Endothelial cell of umbilical vein (primary cell): ENCODE measurements around the gene KCNH2.

Experiments
- EZH2 ChIP-seq: IDR thresholded peaks from 2 replicates; pipeline ENCODE4 v1.6.1; 2012; ENCODE audit warnings: borderline replicate concordance, low read depth, mild to moderate bottlenecking, moderate library complexity, low read length, inconsistent platforms; ENCODE audit not compliant: severe bottlenecking
- FOS ChIP-seq: IDR thresholded peaks from 2 replicates; pipeline ENCODE4 v1.6.1; 2011; ENCODE audit warnings: mild to moderate bottlenecking, low read length, moderate library complexity, borderline replicate concordance; ENCODE audit not compliant: insufficient read depth
- GATA2 ChIP-seq: IDR thresholded peaks from 2 replicates; pipeline ENCODE4 v1.7.0; 2011; ENCODE audit warnings: low read depth, mild to moderate bottlenecking, moderate library complexity, mixed read lengths, low read length; ENCODE audit not compliant: insufficient read length, insufficient read depth
- JUN ChIP-seq: IDR thresholded peaks from 2 replicates; pipeline ENCODE4 v1.6.1; 2011; ENCODE audit warnings: borderline replicate concordance, low read depth; ENCODE audit not compliant: insufficient read length, insufficient read depth
- MAX ChIP-seq: IDR thresholded peaks from 2 replicates; pipeline ENCODE4 v1.6.1; 2011; ENCODE audit not compliant: insufficient read depth, insufficient read length
- MYC ChIP-seq: IDR thresholded peaks from one replicate; pipeline ENCODE4 v1.6.1; 2011; ENCODE audit warnings: mild to moderate bottlenecking, low read depth, low read length
- POLR2A ChIP-seq: IDR thresholded peaks from 2 replicates; pipeline ENCODE4 v1.6.1; 2012; ENCODE audit warnings: low read depth, mild to moderate bottlenecking, control low read depth, low read length
- POLR2AphosphoS5 ChIP-seq: IDR thresholded peaks from 2 replicates; pipeline ENCODE4 v1.6.1; 2012; ENCODE audit warnings: low read depth, mild to moderate bottlenecking, control low read depth, low read length, moderate library complexity; ENCODE audit not compliant: insufficient read depth
- TF ChIP-seq, protein P1 (sequence below), 2 donors: IDR thresholded peaks; 1 replicate in 1 of 2; 2 replicates in 1 of 2; pipeline ENCODE4 v1.5.1; 2011; ENCODE audit warnings: low read length in 2 of 2, mild to moderate bottlenecking in 2 of 2, moderate library complexity in 2 of 2, control low read depth in 1 of 2, inconsistent platforms in 1 of 2, low read depth in 1 of 2; ENCODE audit not compliant: insufficient read depth in 1 of 2; ENCODE audit errors: extremely low read depth in 1 of 2

DNA sequence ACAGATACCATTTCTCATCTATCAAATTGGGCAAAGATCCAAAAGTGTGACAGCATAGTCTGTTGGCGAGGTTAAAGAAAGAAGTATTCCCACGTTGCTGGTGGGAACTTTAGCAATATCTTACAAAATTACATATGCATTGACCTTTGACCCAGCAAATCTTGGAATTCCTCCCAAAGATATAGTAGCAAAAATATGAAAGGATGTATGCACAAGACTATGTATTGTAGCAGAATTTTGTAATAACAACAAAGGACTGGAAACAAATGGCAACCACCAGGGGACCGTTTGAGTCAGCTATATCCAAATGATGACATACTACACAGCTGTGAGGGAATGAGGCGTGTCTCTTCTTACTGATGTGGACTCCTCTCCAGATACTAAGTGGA lies 50.2 kb downstream of the KCNH2 start:
- TF ChIP-seq, protein P1, sequence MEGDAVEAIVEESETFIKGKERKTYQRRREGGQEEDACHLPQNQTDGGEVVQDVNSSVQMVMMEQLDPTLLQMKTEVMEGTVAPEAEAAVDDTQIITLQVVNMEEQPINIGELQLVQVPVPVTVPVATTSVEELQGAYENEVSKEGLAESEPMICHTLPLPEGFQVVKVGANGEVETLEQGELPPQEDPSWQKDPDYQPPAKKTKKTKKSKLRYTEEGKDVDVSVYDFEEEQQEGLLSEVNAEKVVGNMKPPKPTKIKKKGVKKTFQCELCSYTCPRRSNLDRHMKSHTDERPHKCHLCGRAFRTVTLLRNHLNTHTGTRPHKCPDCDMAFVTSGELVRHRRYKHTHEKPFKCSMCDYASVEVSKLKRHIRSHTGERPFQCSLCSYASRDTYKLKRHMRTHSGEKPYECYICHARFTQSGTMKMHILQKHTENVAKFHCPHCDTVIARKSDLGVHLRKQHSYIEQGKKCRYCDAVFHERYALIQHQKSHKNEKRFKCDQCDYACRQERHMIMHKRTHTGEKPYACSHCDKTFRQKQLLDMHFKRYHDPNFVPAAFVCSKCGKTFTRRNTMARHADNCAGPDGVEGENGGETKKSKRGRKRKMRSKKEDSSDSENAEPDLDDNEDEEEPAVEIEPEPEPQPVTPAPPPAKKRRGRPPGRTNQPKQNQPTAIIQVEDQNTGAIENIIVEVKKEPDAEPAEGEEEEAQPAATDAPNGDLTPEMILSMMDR (IDR thresholded peaks at IDR 0.05; ENCODE audit: extremely low read depth in 1 of 2, insufficient read depth in 1 of 2, low read depth in 1 of 2, low read length in 2 of 2) = no peak
- TF ChIP-seq POLR2AphosphoS5 (no peak), POLR2A (no peak), JUN (no peak), EZH2 (no peak), MAX (no peak), MYC (no peak), FOS (no peak), GATA2 (no peak)
